GM18498 (cell line): Measurements from ENCODE around the gene OLIG2.

Experiments used
- ATAC-seq: cut with Tn5 transposase; IDR thresholded peaks from one replicate; pipeline ENCODE4 v1.9.1; 2021; ENCODE audit warnings: mild to moderate bottlenecking, moderate library complexity; ENCODE audit not compliant: unreplicated experiment

The OLIG2 gene

DNA sequence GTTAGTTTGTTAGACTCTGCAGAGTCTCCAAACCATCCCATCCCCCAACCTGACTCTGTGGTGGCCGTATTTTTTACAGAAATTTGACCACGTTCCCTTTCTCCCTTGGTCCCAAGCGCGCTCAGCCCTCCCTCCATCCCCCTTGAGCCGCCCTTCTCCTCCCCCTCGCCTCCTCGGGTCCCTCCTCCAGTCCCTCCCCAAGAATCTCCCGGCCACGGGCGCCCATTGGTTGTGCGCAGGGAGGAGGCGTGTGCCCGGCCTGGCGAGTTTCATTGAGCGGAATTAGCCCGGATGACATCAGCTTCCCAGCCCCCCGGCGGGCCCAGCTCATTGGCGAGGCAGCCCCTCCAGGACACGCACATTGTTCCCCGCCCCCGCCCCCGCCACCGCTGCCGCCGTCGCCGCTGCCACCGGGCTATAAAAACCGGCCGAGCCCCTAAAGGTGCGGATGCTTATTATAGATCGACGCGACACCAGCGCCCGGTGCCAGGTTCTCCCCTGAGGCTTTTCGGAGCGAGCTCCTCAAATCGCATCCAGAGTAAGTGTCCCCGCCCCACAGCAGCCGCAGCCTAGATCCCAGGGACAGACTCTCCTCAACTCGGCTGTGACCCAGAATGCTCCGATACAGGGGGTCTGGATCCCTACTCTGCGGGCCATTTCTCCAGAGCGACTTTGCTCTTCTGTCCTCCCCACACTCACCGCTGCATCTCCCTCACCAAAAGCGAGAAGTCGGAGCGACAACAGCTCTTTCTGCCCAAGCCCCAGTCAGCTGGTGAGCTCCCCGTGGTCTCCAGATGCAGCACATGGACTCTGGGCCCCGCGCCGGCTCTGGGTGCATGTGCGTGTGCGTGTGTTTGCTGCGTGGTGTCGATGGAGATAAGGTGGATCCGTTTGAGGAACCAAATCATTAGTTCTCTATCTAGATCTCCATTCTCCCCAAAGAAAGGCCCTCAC lies at the start of gene OLIG2:
OLIG2 (plus strand) TSS at position 447 of the 954 bp plus-strand sequence. CDS start 928 bp downstream, outside the sequence.
- ATAC-seq = no peak

DNA sequence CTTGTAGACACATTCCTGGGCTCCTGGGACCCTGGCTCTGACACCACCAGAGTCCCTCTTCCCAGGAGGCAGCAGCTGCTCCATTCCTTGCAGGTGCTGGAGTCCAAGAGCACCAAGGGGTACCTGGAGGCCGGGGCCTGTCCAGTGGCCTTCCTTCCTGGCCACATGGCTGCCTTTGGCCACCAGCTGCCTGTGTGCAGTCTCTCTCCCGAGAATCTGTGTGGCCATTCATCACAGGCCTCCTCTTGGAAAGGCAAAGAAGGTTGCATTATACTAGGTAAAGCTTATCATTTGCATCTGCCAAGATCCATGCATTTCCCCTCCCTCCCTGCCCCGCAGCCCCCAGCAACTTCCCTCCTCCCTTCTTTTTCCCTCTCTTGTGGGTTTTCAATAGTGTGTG lies 48.9 kb upstream of the OLIG2 start:
- no peak for ATAC-seq

DNA sequence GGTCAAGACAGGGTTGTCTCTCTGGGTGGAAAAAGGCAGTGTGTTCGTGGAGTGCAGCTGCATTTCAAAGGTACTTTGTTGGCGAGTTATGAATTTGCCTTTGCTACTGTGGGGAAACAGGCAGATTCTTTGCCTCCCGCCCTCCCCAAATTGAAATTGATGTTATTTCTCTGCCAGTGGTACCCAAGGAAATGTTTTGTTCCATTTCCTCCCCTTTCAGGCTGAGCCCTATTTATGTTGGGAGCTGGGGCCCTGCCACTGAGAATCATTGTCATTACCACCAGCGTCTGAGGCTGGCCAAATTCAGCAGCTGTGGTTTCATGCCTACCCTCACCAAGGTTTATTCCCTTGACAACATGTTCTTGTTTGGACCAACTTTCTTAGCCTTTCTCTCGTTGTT lies 48.5 kb upstream of the OLIG2 start:
- ATAC-seq = no peak

DNA sequence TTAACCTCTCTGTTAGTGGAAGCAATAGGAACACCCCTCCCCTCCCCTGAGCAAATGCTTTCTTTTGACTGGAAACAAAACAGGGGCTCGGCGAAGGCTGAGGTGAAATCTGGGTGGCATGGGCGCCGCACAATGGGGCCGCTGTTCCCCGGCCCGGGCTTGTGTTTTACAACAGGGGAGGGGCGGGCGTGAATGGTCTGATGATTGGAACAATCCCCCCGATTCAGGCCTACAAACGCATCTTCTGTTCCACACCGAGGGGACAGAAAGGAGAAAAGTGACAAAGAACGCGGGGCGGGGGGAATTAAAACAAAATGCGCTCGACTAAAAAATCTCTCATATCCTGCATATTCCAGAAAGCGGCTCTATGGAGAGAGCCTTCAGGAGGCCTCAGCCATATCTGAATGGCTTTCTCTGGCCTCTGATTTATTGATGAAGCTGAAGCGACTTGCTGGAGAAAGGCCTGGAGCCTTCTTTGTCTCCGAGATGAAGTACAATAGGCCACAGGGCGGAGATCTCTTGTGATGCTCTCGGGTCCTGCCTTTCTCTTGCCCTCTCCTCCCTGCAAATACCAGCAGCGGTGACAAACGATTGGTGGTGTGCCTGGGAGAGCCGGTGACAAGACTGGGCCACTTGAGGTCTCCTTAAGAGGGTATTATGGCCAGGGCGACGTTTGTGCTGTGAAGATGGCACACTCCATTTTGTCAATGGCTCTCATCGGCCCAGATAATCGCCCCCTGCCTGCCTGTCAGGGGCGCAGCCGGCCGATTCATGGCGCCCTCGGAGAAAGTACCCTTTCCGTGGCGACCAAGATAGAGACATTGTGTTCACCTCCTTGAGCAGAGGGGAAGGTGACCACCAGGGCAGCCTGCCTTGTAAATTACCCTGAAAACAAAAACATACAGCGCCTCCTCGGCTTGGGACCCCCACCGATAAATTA lies 47.1 kb upstream of the OLIG2 start:
- ATAC-seq = no peak

DNA sequence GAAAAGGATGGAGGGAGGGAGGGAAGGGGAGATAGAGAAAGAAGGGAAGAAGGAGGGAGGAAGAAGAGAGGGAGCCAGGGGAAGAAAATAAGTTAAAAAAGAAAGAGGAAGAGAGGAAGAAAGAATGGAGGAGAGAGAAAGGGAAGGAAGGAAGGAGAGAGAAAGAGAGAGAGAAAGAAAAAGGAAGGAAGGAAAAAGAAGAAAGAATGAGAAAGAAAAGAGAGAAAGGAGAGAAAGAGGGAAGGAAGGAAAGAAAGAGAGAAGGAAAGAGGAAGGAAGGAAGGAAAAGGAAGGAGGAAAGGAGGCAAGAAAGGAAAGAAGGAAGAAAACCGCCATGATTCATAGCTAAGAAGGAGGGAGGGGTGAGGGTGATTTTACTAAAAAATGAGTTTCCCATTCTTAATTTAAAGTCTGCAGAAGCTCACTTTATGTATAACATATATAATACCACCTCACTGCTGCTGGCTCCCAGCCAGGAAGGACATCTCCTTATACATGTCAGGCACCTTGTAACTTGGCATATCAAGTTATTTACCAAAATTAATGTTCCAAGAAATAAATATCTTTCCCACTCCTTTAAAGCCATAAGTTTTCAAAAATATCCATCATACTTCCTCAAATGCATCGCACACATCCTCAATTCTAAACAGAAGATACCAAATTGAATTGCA lies 46.0 kb upstream of the OLIG2 start:
- no peak for ATAC-seq

DNA sequence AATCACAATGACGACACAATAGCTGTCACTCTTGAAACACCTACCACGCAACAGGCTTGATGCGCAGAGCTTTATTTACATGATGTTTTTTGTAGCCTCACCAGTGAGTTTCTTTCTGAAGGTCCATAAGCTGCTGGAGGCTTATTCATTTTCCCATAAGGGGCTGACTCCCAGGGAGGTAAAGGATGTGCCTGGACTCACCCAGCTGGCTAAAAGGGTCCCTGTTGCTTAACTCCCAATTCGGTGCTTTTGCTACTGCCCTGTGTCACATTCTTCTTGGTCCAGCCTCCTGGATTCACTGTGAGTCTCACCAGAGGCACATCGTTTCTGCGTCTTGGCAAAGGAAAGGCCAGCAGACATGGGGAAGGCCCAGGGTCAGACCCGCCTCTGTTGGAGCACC lies 44.6 kb upstream of the OLIG2 start:
- ATAC-seq = no peak

DNA sequence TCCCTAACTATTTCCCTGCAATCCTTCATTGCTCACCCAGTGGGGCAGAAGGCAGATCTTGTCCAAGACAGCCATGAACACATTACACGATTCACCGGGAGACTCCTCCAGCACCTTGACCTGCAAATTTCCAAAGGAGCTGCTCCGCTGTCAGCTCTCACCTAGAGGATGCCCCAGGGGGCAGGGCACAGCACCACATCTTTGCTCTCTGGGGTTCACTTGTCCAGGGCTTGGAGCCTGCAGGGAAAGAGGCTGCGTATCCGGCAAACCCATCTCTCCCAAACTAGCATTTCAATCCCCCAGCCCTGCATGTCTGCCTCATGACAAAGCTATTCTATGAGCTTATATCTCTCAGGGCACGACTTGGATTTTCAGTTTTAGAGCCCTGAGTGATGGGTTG lies 35.1 kb upstream of the OLIG2 start:
- ATAC-seq = no peak

DNA sequence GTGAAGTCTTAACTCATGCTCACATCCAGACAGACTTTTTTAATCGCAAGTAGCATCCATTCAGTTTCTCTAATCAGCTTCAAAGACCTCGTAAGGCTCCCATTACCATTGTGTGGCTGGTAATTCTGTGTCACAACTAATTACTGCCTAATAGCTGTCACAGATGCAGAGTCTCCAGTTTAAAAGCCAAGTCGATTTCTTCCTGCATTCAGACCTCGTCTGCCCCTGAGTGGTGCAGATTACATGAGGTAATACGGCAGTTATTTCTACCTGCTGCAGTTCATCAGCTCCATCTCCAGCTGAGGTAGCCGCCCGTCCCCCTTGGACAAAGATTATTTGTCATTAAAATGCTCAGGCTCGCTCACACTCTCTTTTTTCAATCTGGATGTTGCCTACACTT lies 34.4 kb upstream of the OLIG2 start:
- no peak for ATAC-seq

DNA sequence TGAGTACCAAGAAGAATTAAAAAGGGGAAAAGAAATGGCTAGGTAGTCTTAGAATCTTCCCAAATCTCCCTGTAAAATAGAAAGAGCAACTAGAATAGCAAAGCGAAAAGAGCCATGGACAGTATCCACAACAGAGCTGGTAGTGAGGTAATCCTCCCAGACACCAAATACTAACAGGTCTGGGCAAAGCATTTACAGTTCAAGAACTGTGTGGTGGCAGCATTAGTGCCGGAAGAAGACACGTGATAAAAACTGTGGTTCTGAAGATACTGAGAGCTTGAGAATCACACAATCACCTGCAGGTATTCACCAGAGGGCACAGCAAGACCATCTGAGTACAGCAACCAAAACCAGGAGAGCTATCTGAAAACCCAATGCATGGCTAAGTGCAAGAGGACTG lies 31.8 kb upstream of the OLIG2 start:
- ATAC-seq = no peak

DNA sequence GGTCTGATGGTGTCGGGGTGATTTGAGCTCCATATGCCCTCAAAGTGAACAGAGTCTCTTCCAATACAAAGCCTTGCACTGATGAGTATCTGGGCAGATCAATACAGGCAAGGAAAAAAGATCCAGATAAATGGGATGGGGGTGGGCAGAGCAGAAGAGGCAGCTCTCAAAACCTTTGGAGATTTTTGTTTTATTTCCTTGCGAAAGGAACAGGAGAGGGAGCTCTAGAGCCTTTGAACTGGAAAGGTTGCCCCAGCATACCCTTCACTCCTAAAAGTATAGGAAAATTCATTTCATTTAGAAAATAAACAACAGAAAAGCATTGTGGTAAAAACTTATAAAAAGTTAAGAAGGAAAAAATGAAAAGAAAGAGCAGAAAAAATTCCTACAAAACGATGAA lies 31.4 kb upstream of the OLIG2 start:
- ATAC-seq = no peak

DNA sequence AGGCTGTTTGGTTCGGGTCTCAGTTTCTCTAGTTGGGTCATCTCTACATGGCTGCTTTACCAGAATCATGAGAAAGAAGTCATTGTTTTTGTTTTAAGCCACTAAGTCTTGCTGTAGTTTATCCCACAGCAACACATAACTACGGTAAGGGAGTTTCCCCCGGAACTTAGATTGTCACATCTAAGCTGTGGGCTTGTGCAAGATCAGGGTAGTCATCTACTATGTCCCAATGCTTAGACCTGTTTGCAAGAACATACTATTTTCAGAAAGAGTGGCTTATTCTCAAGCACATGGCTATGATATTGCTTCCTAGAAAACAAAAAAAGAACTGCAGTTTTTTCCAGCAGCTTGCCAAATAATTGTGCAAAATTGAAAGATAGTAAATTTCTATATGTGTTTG lies 18.0 kb upstream of the OLIG2 start:
- no peak for ATAC-seq

DNA sequence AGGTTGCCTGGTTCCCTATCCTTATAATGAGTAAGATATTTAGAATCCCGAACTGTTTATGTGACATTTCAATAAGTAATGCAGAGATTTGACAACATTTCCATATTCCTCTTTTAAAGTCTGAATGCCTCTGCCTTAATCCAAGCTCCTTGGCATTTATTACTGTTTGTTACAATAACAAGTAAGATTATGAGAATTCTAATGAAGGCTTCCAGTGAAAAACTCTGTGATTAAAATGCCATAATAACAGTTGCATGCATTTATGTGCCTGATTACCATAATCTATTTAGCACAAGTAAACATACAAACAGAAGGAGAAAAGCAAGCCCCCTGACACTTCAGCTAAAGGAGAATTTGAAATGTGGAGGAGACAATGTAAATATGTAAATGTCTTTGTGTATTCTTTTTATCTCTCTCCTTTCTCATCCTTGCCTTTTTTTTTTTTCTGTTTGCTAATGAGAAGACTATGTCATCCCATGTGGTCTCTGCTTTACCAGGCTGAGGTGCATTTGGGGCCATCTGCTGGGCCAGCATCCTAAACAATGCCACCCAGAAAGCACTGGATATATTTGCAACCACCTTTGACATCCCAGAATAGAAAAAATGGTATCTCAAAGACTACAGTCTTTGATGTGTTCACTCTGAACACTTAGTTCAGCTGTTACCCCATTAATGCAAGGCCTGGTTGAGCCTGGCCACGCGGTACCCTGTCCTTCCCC lies 17.2 kb upstream of the OLIG2 start:
- ATAC-seq = no peak

DNA sequence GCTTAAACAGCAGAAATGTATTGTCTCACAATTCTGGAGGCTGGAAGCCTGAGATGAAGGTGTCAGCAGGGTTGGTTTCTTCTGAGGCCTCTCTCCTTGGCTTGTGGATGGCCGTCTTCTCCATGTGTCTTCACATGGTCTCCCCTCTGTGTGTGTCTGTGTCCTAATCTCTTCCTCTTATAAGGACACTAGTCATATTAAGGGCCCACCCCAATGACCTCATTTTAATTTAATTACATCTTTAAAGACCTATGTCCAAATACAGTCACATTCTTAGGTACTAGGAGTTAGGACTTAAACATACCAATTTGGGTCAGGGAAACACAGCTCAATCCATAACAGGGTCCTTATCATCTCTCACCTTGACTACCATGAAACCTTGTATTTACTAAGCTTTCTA lies 14.8 kb upstream of the OLIG2 start:
- no peak for ATAC-seq

DNA sequence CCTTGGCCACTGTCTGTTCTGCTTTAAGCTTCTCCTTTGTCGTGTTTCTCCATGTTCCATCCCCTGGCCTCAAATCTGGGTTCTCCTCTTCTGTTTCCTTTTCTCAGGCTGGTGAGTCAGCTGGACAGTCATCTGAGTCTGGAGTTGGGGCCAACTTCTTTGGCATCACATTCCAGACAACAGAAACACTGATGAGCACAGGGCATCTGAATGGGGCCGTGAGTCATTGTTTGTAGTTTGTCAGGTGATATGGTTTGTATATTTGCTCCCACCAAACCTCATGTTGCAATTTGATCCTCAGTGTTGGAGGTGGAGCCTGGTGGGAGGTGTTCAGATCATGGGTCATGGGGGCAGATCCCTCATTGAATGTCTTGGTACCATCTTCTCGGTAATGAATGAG lies 14.3 kb upstream of the OLIG2 start:
- ATAC-seq = no peak

DNA sequence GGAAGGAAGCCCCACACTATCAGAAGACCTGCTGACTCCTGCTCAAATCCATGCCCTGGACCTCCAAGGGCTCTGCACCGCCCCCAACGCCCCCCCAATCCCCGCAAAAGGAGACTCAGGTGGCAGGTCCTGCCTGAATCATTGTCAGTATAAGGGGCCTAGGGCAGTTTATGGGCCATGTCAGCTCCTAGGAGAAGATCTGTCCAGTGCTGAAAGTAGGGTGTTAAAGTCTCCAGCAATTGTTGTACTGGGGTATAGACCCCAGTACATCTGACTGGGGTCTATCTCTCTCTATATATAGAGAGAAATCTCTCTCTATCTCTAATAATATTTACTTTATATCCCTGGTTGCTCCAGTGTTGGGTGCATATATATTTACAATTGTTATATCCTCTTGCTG lies 12.1 kb upstream of the OLIG2 start:
- no peak for ATAC-seq

DNA sequence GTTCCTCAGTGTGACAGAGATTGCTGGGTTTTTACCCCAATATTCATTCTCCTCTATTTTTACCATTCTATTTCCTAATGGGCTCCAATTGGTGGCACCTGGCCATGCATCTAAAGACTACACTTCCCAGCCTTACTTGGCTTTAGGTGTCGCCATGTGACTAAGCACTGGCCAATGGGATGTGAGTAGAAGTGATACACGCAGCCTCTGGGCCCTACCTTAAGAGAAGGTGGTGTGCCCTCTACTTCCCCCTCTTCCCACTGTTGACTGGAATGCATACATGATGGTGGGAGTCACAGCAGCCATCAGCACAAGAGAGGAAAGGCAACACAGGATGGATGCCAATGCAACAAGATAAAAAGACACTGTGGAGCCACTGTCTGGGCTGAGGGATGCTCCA lies 11.4 kb upstream of the OLIG2 start:
- no peak for ATAC-seq

DNA sequence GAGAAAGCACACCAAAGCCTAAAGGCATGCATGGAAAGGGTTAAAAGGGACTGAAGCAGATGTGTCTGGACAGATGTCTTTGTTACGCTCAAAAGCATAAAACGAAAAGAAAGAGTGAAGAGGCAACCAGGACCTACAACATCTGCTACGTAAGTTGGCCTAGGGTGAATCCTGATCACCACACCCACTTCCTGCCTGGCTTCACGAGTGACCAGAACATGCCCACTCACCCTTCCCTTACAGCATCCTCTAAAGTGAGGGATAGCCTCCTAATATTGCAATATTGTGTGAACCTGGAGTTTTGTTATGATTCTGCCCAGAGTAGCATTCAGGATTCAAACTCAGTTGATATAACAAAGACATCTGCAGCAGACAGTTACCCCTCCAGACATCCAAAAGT lies 10.6 kb upstream of the OLIG2 start:
- ATAC-seq = no peak

DNA sequence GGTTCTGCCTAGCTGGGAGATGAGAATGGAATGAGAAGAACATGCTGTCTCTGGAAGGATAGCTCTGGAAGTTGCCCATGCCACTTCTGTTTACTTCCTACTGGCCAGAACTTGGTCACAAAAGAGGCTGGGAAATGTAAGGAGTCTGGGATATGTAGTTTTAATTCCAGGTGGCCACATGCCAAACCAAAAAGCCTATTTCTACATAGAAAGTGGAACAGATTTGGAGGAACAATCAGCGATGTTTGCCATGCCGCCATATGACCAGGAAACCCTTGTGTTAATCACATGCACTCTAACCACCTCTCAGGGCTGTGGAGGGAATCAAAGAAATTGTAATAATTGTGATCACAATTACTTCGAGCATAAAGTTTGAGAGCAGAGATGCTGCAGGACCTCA lies 10.0 kb upstream of the OLIG2 start:
- no peak for ATAC-seq

DNA sequence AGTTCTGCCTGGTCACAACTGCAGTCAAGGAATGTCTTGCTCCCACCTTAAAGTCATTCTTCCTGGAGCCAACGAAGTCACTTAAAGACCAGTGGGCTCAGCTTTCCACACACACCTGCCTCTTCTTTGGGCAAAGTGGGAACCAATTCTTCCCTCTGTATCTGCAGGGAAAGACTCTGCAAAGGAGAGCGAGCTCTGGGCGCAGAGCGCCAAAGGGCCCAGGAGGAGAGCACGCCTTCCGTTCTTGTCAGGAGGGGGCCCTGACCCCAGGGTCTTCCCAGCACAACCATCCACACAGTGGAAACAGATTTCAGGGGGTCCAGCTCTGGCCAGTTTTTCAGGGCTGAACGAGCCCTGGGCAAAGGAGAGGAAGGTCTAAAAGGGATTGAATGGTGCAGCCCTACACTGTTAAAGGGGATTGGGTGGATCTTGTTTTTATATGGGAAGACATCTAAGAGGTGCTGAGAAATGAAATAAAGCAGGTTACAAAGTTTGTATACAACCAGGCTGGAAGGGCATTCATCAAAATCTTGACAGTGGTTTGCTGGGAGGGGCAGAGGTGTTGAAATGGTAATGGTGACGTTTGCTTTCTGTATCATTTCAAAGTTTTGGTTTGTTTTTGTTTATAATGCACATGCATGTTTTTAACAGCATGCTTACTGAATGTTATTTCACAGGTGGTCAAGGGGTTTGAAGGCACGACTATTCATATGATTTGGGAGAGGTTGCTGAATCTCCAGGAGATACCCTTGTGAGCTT lies 6.8 kb upstream of the OLIG2 start:
- ATAC-seq = no peak

DNA sequence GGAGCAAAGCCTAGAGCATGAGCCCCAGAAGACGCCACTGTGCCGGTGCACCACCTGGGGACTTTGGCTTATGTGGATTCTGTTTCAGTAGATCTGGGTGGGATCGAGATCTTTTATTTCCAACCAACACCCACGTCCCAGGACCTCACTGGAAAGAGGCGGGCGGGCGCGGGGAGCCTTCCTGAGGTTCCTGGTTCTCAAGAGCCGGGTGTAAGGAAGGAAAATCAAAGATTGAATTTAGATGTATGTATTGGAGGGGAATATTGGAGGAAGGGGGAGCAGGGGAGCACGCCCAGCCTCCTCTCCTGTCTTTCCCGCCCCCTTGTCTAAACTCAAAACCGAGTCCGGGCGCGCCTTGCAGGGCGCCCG lies 6.2 kb upstream of the OLIG2 start:
- no peak for ATAC-seq
